Dermis blood vessel endothelial cell (primary cell): ENCODE results near the gene GCC2. TPM values are rescaled to one million over a fixed set of nuclear protein-coding genes. Genes with fewer than 3 reads are reported as not detected.
"Not testable (repeated sequence)": the region's sequence is repeated elsewhere in the genome, so short reads cannot be mapped to it uniquely, and the experiment has no call there.

Source experiments
- DNase-seq: peaks from one replicate; pipeline ENCODE4 v3.0.0; 2010
- total RNA-seq: library from RNA; depleted of rRNA; stranded (reverse); fragments of >200 nt; gene quantifications from 2 replicates; pipeline ENCODE4 v1.2.3, GENCODE V29; 2014

The GCC2 gene, protein sequence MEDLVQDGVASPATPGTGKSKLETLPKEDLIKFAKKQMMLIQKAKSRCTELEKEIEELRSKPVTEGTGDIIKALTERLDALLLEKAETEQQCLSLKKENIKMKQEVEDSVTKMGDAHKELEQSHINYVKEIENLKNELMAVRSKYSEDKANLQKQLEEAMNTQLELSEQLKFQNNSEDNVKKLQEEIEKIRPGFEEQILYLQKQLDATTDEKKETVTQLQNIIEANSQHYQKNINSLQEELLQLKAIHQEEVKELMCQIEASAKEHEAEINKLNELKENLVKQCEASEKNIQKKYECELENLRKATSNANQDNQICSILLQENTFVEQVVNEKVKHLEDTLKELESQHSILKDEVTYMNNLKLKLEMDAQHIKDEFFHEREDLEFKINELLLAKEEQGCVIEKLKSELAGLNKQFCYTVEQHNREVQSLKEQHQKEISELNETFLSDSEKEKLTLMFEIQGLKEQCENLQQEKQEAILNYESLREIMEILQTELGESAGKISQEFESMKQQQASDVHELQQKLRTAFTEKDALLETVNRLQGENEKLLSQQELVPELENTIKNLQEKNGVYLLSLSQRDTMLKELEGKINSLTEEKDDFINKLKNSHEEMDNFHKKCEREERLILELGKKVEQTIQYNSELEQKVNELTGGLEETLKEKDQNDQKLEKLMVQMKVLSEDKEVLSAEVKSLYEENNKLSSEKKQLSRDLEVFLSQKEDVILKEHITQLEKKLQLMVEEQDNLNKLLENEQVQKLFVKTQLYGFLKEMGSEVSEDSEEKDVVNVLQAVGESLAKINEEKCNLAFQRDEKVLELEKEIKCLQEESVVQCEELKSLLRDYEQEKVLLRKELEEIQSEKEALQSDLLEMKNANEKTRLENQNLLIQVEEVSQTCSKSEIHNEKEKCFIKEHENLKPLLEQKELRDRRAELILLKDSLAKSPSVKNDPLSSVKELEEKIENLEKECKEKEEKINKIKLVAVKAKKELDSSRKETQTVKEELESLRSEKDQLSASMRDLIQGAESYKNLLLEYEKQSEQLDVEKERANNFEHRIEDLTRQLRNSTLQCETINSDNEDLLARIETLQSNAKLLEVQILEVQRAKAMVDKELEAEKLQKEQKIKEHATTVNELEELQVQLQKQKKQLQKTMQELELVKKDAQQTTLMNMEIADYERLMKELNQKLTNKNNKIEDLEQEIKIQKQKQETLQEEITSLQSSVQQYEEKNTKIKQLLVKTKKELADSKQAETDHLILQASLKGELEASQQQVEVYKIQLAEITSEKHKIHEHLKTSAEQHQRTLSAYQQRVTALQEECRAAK (N-terminal part only)
- total RNA-seq: 26.7 and 27.0 TPM in 2 replicates

DNA sequence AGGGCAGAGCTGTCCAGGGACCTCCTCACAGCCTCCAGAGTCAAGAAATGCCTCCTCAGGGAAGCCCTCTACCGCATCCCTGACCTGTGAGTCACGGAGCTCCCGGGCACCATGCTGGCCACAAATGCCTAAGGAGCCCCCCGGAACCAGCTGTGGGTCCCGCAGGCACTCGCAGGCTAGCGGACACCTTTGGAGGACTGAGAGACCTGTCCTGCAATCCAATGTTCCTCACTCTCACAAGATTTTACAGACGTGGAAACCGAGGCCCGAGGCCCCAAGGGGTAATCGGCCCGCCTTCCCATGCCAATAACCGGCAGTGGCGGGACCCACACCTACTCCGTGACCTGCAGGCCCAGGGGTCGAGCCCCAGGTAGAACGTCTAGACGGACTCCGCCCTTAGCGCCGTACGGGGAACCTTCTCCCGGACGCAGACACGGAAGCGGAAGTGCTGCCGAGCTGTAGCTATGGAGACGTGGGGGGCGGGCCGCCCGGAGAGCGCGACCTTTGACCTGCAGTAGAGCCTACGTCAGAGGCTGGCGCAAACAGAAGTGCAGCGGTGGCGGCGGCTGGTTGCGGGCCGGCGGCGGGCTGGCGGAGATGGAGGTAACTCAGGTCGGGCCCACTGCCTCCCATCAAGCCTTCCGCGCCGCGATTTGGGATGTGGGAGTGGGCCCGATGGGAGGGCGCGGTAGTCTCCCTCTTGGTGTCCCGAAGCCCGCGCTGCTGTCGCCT is at the start of gene GCC2:
Gene GCC2 (plus strand): TSS at position 529 of the 732 bp plus-strand sequence. CDS start 69 bp downstream, at position 598.
- peak; percentile 97 for DNase-seq

DNA sequence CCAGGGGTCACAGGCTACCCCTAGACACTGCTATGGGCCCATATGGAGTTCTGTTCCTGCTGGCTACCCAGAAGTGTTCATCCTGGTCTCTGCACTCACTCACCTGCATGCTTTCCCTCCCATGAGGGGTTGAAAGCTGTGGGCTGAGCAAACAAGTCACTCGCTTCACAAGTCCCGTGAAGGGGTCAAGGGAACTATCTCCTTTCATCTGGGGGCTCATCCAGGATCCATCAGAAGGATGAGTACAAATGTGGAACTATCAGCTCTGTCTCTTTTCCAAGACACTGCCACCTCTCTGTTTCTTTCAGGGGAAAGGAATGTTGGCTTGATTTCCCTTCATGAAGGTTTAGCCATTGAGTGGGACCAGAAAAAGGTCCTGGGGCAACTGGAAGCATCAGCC is 49.5 kb upstream of the GCC2 start:
- peak; percentile 10 for DNase-seq

DNA sequence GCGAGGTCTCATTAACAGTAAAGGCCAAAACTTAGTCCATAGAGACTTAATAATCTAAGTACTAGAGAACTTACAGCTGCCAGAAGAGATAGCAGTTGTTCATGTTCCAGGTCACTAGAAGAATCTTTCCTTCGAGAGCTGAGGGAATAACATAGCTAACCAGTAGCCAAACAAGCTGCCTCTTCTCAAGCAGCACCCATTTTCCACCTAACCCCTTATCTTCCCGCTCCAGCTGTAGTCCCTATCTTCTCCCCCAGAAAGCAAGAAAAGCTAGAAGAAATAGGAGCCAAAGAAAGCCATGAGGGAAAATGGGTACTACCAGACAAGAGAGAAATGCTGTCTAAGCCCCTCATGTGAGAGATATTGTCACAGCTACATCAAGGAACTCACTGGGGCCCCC is 47.2 kb upstream of the GCC2 start:
- no peak for DNase-seq

DNA sequence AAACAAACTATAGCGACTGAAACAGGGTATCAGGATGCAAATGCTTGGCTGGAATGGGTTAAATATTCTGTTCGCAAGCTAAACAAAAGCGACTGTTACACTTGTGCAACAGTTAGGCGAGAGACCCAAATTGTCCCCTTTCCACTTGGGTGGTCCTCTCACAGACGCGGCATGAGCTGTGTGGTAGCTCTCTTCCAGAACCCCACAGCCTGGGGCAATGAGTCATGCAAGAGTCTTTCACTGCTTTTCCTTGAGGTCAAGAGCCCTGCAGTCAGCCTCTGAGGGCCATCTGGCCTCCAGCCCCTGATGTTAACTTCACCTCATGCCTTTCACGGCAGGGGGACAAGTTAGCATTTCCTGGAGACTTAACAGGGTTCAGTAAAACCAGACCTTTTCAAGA is 45.5 kb upstream of the GCC2 start:
- DNase-seq: no peak

DNA sequence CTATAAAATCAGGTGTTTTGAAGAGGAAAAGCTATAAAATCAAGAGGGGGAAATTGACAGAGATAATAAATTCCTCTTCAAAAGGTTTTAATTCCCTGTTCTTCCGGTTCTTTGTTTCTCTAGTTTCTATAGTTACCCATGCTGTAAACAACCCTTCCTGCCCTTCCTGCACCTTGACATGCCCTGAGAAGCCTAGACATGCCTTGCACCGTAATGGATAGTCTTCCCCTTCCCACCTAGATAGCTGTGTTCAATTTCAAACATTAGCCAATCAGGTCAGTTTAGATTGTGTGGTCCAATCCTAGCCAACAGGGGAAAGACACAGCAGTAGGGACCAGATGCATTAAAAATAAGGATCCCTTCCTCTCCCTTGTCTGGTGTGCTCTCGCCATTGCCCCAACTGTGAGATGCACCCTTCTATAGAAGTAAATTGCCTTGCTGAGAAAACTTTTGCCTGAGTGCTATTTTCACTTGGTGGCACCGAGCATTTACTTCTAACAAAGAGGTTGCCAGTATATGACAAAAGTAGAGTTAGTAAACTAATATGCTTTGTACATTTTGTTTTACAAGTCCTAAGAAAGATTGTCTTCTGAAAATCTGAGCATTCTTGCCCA is 44.1 kb upstream of the GCC2 start:
- DNase-seq: no peak

DNA sequence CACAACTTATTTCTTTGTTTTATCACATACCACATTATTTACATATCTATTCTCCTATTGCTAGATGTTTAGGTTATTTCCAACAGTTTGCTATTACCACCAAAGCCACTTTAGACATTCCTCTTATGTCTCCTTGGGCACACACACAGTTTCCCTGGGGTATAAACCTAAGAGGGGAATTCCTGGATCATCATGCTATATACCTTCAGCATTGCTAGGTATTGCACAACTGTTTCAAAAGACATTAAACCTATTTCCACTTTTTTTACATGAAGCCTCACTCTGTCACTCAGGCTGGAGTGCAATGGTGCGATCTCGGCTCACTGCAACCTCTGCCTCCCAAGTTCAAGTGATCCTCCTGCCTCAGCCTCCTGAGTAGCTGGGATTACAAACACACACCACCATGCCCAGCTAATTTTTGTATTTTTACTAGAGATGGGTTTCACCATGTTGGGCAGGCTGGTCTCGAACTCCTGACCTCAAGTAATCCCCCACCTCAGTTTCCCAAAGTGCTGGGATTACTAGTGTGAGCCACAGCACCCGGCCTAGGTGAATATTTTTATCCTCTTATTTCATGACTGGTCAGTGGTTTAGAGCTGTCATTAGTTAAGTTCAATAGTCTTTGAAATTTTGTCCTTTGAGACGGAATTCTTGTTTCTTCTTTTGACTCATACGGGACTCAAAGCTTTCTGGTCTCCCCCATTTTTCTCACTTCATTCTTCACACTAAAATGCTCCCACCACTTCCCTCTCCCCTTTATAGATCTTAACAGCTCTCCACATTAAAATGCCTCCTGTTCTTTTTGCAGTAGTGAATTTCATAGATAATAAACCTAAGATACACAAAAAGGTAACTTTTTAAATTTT is 40.9 kb upstream of the GCC2 start:
- no peak for DNase-seq

DNA sequence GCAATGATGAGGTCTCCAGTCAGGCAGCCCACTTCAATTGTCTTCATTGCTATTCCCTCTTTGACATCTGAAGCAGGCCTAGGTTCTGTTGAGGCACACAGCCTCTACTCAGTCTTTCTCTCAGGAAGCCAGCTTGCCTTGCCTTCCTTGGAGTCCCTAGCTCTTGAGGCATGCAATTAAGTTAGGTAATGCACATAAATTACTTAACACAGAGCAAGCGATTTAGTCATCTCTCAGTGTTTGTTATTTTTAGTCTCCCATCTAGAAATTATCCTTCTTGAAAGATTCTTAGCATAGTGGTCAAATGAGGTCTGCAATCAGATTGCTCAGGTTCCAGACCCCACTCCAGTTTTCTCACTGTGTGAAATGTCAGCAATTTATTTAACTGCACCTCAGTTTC is 39.2 kb upstream of the GCC2 start:
- no peak for DNase-seq

DNA sequence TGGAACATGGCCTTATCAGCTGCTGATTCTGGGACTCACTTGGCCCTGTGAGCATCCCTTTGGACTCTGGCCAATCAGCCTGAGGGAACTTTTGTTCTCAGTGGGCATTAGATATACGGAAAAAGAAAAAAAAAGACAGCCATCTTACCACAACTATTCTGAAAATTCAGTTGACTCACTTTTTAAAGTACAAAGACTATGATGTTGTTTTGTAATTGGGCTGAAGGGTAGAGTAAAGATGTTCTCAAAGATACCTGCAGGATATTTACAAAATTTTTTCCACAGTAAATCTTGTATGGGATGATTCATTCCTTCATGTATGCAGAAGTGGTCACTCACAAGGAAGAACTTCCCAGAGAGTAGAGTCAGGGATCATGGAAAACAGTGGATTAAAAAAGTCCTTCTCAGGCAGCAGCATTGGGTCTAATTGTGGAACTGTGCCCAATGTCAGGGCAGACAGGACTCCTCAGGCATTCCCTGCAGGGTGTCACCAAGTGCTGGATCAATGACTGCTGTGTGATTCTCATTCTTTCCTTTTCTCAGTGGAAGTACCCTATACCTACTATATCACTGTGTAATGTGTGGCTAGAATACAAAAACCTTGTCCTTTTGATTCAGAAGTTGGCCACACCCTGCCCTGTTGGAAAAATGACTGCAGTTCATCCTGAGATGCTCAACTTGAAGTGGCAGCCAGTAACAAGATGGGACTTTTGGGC is 35.9 kb upstream of the GCC2 start:
- no peak for DNase-seq

DNA sequence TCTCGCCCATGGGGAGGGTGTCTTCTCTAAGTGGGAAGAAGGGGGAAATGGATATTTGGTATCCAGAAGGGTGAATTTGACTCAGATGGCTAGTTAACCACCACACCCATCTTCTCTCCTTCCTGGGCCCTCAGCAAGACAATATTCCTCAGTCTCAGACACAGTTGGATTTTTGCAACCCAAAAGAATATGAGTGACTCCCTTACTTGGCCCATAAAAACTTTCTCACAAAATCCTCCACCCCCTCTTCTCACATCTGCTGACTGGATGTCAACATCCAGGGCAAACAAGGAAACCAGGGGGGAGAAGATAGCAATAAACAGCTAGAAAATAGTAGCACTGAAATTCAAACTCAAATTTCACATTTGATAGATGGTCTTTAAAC is 35.3 kb upstream of the GCC2 start:
- DNase-seq: no peak

DNA sequence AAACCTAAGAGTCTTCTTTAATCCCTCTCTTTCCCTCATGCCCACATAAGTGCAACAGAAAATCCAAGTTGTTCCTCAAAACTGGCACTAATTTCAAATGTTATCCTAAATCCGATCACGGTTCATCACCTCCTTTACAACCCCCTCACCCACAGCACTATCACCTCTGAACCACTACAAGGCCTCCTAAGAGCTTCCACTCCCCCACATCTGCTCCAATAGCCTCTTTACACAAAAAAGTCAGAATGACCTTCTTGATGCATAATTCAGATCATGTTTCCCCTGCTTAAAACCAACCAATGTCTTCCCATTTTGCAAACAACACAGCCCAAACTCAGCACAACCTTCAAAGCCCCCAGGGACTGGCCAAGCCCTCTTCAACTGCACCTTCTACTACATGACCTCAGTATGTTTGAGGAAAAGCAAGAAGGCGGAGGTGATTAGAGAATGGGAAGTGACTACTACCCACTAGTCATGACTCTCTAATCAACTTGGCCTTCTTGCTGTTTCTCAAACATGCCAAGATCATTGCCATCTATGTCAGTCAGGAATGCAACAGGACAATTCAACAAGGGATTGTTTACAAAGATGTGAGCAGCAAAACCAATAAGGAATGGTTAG is 34.6 kb upstream of the GCC2 start:
- no peak for DNase-seq

DNA sequence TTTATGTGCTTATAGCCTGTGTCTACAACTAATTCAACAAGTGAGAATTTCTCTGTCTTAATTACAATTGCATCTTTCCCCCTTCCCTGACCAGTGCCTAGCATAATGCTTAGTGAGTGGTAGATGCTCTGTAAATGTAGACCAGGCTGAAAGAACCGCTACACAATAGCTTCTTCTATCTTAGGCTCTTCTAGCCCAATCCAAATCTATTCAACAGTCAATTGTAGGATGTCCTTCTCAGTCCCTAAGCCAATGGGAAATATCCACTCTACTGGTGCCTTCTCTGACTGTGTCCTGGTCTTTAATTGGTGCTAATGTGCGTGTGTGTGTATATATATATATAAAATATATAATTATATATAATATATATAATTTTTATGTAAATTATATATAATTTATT is 34.1 kb upstream of the GCC2 start:
- DNase-seq: no peak

DNA sequence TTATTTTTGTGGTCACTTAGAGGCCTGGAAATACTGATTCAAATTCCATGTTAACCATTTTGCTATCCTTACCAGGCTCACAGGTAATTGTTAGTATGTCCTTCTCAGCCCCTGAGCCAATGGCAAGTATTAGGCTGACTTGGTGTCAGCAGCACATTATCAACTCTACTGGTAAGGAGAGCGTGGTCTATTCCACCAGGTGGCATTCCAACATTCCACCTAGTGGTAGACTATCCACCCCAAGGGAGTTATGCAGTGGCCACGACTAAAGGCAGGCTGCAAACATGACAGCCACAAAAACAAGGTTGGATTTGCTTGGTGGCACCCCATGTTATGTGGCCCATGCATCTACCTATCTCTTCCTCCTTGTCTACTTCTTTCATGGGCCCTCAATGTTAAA is 31.8 kb upstream of the GCC2 start:
- DNase-seq: peak; percentile 52

DNA sequence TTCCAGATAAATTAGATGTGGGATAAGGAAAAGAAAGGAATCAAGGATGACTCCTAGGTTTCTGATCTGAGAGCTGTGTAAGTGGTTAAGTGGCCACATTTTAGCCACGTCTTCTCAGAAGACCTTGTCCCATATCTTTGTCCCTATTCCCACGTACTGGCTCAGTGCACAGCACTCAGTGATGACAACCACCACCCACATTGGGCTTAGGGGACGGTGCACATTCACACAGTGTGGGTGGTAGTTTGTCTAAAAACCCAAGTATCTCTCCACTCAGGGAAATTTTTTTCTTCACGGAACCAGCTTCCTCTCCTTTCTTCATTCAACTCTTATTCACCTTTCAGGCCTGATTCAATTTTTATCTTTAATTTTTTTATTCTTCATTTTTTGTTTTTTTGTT is 30.6 kb upstream of the GCC2 start:
- DNase-seq: no peak

DNA sequence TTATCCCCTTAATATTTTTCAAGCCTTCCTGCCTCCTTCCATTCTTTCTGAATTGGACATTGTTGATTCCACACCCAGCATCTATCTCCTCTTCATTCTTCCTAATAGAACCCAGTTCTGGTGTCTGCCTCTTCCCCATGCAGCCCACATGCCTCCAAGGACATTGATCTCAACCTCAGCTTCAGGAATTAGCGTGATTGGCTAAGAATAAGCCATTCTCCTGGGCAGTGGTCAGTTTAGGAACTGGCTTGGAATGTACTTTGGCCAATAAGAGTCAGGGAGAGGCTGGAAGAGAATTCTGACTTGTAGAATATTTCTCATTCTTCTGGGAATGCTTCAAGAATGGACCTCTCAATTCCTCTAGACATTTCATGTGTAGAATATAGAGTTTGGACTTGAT is 25.9 kb upstream of the GCC2 start:
- DNase-seq: no peak

DNA sequence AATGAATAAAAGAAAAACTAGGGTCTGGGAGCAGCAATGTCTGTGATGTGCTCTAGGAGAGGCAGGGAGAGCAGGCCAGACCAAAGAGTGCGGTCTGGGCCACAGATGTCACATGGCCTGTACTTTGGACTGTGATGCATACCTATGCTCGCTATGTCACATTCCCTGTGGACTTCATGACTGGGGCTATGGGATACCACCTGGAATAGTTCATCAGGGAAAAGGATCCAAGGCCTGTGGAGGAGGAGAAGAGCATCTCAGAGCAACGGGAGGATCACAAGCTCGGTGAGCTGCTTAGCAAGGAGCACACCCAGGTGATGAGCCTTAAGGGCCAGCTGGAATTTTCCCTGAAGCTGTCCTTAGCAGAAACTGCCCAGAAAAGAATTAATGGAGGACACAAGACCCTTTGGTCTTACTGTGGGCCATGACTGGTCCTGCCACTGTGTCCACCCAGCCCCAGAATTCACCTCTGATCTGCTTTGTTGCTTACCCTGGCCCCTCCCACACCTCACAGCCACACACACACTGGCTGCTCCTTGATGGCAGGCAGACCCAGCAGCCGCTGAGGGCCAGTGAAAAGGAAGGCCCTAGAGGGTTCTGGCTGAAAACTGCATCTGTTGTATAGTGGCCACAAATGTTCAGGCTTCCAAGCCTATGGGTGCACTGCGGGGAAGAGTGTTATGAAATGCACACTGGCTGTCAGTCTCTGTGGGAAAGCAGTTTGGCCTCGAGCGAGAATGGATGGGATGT is 25.3 kb upstream of the GCC2 start:
- no peak for DNase-seq

DNA sequence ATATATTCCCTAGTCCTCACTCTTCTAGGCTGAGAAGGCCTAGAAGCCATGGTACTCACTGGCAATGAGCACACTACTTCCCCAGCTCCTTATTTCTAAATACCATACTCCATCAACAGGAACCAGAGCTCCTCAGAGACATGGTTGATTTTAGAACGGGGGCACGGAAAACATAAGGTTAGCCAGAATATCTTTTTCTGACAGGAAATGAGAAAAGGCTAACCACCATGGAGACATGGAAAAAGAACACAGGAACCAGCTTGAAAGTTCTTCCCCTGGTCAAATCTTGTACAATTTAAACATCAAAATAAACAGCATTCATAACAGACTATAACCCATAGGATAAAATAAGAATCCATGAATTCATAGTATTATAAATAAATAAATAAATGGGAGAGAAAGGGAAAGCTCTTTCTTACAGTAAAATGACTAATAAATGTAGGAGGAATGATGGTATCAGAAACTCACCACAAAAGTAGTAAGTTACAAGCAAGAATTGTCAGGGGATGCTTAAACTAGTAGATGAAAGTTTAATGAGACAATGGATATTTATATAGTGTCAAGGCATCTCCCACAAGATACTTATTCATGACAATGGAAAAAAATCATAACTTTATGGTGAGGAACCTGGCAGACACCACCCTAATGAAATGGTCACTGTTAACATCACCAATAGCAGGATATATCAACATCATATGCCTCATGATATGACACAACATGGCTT is 20.6 kb upstream of the GCC2 start:
- DNase-seq: peak; percentile 82

DNA sequence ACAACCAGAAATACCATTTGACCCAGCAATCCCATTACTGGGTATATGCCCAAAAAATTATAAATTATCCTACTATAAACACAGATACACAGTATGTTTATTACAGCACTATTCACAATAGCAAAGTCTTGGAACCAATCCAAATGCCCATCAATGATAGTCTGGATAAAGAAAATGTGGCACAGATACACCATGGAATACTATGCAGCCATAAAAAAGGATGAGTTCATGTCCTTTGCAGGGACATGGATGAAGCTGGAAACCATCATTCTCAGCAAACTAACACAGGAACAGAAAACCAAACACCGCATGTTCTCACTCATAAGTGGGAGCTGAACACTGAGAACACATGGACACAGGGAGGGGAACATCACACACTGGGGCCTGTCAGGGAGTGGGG is 13.4 kb upstream of the GCC2 start:
- not testable (repeated sequence) for DNase-seq

DNA sequence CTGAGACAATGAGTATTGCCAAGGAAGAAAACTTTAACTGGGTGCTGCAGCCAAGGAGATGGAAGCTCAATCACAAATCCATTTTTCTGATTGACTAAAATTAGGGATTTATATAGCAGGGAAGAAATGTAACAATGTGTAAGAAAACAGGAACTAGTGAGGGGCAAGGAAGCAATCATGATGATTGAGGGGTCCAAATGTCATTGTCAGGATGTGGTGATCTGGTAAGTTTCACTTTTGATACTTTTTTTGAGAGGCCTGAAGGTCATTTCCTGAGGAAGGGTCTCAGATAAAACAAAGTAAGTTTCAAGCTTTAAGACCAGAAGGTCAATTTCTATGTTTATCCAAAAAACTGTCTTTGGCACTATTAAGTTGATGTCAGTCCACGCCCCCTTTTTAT is 12.0 kb upstream of the GCC2 start:
- no peak for DNase-seq
